ENCODE data around the gene RGPD8.

RGPD8 gene

GRCh38 chr2:112454586-112454985, 21.1 kb upstream of the RGPD8 start:
- TF ChIP-seq YY1 (IDR thresholded peaks at IDR 0.05; ENCODE audit: low read depth) (no peak), CEBPB (IDR thresholded peaks at IDR 0.05) (no peak), ZBTB7A (IDR thresholded peaks at IDR 0.05; ENCODE audit: low read depth) (no peak), EGR1 (IDR thresholded peaks at IDR 0.05) (no peak), USF1 (IDR thresholded peaks at IDR 0.05) (no peak), RAD21 (IDR thresholded peaks at IDR 0.05; ENCODE audit: low read depth) (no peak), FOXM1 (IDR thresholded peaks at IDR 0.05; ENCODE audit: borderline replicate concordance, low read depth) (no peak), TAF1 (IDR thresholded peaks at IDR 0.05; ENCODE audit: low read depth) (no peak), REST (IDR thresholded peaks at IDR 0.05; ENCODE audit: low read depth) (no peak), TCF12 (IDR thresholded peaks at IDR 0.05; ENCODE audit: low read depth) (no peak), CREB1 (IDR thresholded peaks at IDR 0.05; ENCODE audit: low read depth) (no peak), NFIC (IDR thresholded peaks at IDR 0.05) (no peak), MAX (IDR thresholded peaks at IDR 0.05) (no peak), EP300 (IDR thresholded peaks at IDR 0.05; ENCODE audit: borderline replicate concordance) (no peak), TEAD4 (IDR thresholded peaks at IDR 0.05) (no peak)

GRCh38 chr2:112451317-112451716, 17.9 kb upstream of the RGPD8 start:
- TF ChIP-seq EGR1 (IDR thresholded peaks at IDR 0.05) (no peak), CREB1 (IDR thresholded peaks at IDR 0.05; ENCODE audit: low read depth) (no peak), TAF1 (IDR thresholded peaks at IDR 0.05; ENCODE audit: low read depth) (no peak), FOXM1 (IDR thresholded peaks at IDR 0.05; ENCODE audit: borderline replicate concordance, low read depth) (no peak), MAX (IDR thresholded peaks at IDR 0.05) (no peak)

- TF ChIP-seq EGR1 (IDR thresholded peaks at IDR 0.05) (no peak), REST (IDR thresholded peaks at IDR 0.05; ENCODE audit: low read depth) (no peak), CREB1 (IDR thresholded peaks at IDR 0.05; ENCODE audit: low read depth) (no peak), NFIC (IDR thresholded peaks at IDR 0.05) (no peak), ZBTB7A (IDR thresholded peaks at IDR 0.05; ENCODE audit: low read depth) (no peak), TAF1 (IDR thresholded peaks at IDR 0.05; ENCODE audit: low read depth) (no peak), USF1 (IDR thresholded peaks at IDR 0.05) (no peak), YY1 (IDR thresholded peaks at IDR 0.05; ENCODE audit: low read depth) (no peak), TCF12 (IDR thresholded peaks at IDR 0.05; ENCODE audit: low read depth) (no peak), CEBPB (IDR thresholded peaks at IDR 0.05) (no peak), RAD21 (IDR thresholded peaks at IDR 0.05; ENCODE audit: low read depth) (no peak), FOXM1 (IDR thresholded peaks at IDR 0.05; ENCODE audit: borderline replicate concordance, low read depth) (no peak), TEAD4 (IDR thresholded peaks at IDR 0.05) (no peak), MAX (IDR thresholded peaks at IDR 0.05) (no peak), EP300 (IDR thresholded peaks at IDR 0.05; ENCODE audit: borderline replicate concordance) (no peak)
These were observed 16.4 kb upstream of the RGPD8 start for GRCh38 chr2:112449854-112450253.

GRCh38 chr2:112433932-112434730, 686 bp upstream of the RGPD8 start:
- TF ChIP-seq ZBTB7A (IDR thresholded peaks at IDR 0.05; ENCODE audit: low read depth) (no peak), REST (IDR thresholded peaks at IDR 0.05; ENCODE audit: low read depth) (no peak), CEBPB (IDR thresholded peaks at IDR 0.05) (no peak), MAX (IDR thresholded peaks at IDR 0.05) (no peak), TCF12 (IDR thresholded peaks at IDR 0.05; ENCODE audit: low read depth) (no peak), EGR1 (IDR thresholded peaks at IDR 0.05) (no peak), YY1 (IDR thresholded peaks at IDR 0.05; ENCODE audit: low read depth) (no peak), USF1 (IDR thresholded peaks at IDR 0.05) (no peak), FOXM1 (IDR thresholded peaks at IDR 0.05; ENCODE audit: borderline replicate concordance, low read depth) (no peak)

Data from Ishikawa (cell line).